ENCODE data around the gene USP27X. TPM values are rescaled to one million over a fixed set of nuclear protein-coding genes. Genes with fewer than 3 reads are reported as not detected.
A peak's percentile ranks its signal among the peaks of the same experiment; 100 is the strongest.

Gene USP27X
- total RNA-seq (1 to 10 TPM; 2.4 to 8.4 (median 6.4) TPM), polyA plus RNA-seq (10 to 100 TPM in 1 of 2 donors, 1 to 10 TPM in 1; 6.7 to 15.1 TPM)
- long read RNA-seq, donor 1: 0 reads
- long read RNA-seq, donor 2, transcript USP27X-201 (1 exons, 2,618 nt): major isoform, 34 of 34 reads
- long read RNA-seq, donor 2, partial matches to known transcripts: 0 of 34 reads
- long read RNA-seq, donor 2, other reads (novel, unspliced or antisense): 0 of 34 reads
- long read RNA-seq, donor 3, transcript USP27X-201 (1 exons, 2,618 nt): major isoform, 5 of 6 reads
- long read RNA-seq, donor 3, partial matches to known transcripts: 0 of 6 reads
- long read RNA-seq, donor 3, other reads (novel, unspliced or antisense): 1 of 6 reads

DNA sequence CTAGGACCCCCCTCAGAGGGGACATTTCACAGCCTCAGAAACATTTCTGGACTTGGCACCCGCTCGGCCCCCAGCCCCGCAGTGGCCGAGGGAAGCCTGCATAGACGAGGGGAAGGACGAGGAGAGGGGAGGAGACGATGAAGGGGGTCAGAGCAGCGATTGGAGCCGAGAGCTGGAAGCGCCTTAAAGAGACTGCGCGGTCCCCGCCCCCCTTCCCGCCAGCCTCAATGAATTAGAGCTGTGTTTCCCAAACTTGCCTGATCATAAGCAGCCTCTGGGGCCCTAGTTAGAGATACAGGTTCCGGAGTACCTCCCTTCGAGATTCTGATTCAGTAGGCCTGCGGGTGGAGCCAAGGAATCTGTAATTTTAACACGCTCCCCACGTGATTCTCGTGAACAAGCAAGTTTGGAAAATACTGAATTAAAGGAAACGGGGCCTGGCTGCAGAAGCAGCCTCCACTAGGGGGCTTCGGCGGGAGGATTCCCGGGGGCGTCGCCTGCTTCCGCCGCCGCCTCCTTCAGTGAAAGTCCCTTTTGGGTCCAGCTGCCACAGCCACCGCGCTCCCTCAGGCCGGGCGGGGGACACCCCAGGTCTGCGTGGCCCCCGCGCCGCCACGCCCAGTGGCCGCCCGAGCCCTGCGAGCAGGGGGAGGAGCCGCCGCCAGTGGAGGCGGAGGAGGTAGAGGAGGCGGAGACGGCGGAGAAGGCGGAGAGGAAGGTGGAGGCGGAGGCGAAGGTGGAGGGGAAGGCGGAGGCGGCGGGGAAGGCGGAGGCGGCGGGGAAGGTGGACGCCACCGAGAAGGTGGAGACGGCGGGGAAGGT lies at the start of gene USP27X:
Gene USP27X (plus strand): TSS at position 651 of the 822 bp plus-strand sequence. CDS start 824 bp downstream, outside the sequence.
- Histone ChIP-seq H3K27ac (peak within 1 kb of the TSS; percentile 4 to 86), H3K27me3 (no peaks in the 10 kb centered on the region), H3K9me3 (no peaks in the 10 kb centered on the region), H3K36me3 (no peaks in the 10 kb centered on the region), H3K4me1 (ENCODE audit: insufficient read depth) (peaks cover 4% of the 10 kb centered on the region), H3K4me3 (peak within 1 kb of the TSS; percentile 65)
- peak; percentile 71 to 83 (median 76) for DNase-seq
- 30 to 36% (median 33%) methylated on average over 60 of the region's 60 CpGs for WGBS, 3 donors
- intact Hi-C loops (cut with DNase I): no loop called here
- TF ChIP-seq POLR2A (IDR thresholded peaks at IDR 0.05): peak; percentile 32
- TF ChIP-seq EP300 (IDR thresholded peaks at IDR 0.05): no peak
- peak; percentile 32 to 81 (median 73) for TF ChIP-seq CTCF (IDR thresholded peaks at IDR 0.05)

- no peaks in the 10 kb centered on the region for H3K9me3 ChIP-seq
- TF ChIP-seq POLR2A (IDR thresholded peaks at IDR 0.05) (no peak), EP300 (IDR thresholded peaks at IDR 0.05) (no peak), CTCF (IDR thresholded peaks at IDR 0.05) (no peak)
- no peaks in the 10 kb centered on the region for H3K36me3 ChIP-seq
- no peak overlapping the region for H3K27ac ChIP-seq
- intact Hi-C loops (cut with DNase I): no loop called here
- H3K27me3 ChIP-seq: no peaks in the 10 kb centered on the region
- DNase-seq: no peak
- H3K4me3 ChIP-seq: no peak overlapping the region
- 16 to 20% (median 20%) methylated on average over 8 of the region's 8 CpGs for WGBS, 3 donors
- H3K4me1 ChIP-seq (ENCODE audit: insufficient read depth): no peaks in the 10 kb centered on the region
Measured at GRCh38 chrX:49838374-49838773, 40.9 kb upstream of the USP27X start.

- Histone ChIP-seq H3K36me3 (no peaks in the 10 kb centered on the region), H3K9me3 (no peaks in the 10 kb centered on the region), H3K27ac (no peak overlapping the region), H3K4me3 (no peak overlapping the region), H3K27me3 (no peaks in the 10 kb centered on the region), H3K4me1 (ENCODE audit: insufficient read depth) (no peaks in the 10 kb centered on the region)
- DNase-seq: peak; percentile 17 to 58 (median 44)
- WGBS, 3 donors: 40 to 53% (median 50%) methylated on average over 3 of the region's 3 CpGs
- intact Hi-C loops (cut with DNase I): no loop called here
- TF ChIP-seq POLR2A (IDR thresholded peaks at IDR 0.05) (no peak), EP300 (IDR thresholded peaks at IDR 0.05) (no peak), CTCF (IDR thresholded peaks at IDR 0.05) (no peak)
Measured at GRCh38 chrX:49840679-49841078, 38.6 kb upstream of the USP27X start.

DNA sequence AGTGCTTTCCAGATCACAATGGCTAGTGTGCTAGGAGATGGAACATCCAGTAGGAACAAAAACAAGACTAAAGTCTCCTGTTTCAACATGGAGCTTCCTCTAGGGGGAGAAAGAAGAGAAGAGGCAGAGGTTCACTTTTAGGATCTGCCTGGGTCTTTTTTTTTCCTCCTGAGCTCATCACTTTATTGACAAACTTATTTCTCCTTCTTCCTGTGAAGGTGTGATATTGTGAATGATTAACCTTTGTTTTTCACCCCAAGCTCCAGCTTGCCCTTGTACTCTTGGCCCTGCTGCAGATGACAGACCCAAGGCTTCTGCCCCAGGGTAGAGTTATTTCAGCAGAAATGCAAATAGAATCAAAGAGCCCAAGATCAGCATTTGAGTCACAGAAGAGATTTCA lies 36.7 kb upstream of the USP27X start:
- DNase-seq: no peak

More for the DNA sequence above, 36.7 kb upstream of the USP27X start:
- H3K27ac ChIP-seq: no peak overlapping the region
- no peak overlapping the region for H3K4me3 ChIP-seq
- H3K36me3 ChIP-seq: no peaks in the 10 kb centered on the region
- no peak for TF ChIP-seq CTCF (IDR thresholded peaks at IDR 0.05)
- H3K9me3 ChIP-seq: no peaks in the 10 kb centered on the region
- intact Hi-C loops (cut with DNase I): no loop called here
- no peaks in the 10 kb centered on the region for H3K27me3 ChIP-seq
- H3K4me1 ChIP-seq (ENCODE audit: insufficient read depth): no peaks in the 10 kb centered on the region
